GM12878 (cell line): ENCODE measurements around the gene CLDN6. TPM values are rescaled to one million over a fixed set of nuclear protein-coding genes. Genes with fewer than 3 reads are reported as not detected.

Experiments used
- ATAC-seq: fragments of 200-7000 bp; cut with Tn5 transposase; 3 replicates; pipeline ENCODE4 v1.9.1; 2020; ENCODE audit warnings: mild to moderate bottlenecking, moderate library complexity
- BruUV-seq: library from RNA; stranded (reverse); fragments of 400-500 nt; replicated peaks from 2 replicates; lab custom pipeline; 2021; lab: Mats Ljungman, UMichigan
- CTCF ChIA-PET: fragments of 300-600 bp; sonication (Branson Sonifier 250); formaldehyde crosslinking; extraction: SDS; loops from one replicate; lab custom pipeline; 2021; ENCODE audit warnings: inconsistent platforms; lab: Yijun Ruan, JAX
- POLR2A ChIA-PET: fragments of 350-600 bp; formaldehyde crosslinking; extraction: SDS; loops from one replicate; lab custom pipeline; 2021; ENCODE audit warnings: inconsistent platforms; lab: Charles Lee
- RAD21 ChIA-PET: fragments of 300-600 bp; sonication (Branson Sonifier 250); formaldehyde crosslinking; loops from one replicate; lab custom pipeline; 2023; ENCODE audit warnings: antibody characterized with exemption; ENCODE audit not compliant: unreplicated experiment; lab: Charles Lee
- SMC1A ChIA-PET: fragments of 300-600 bp; sonication (Branson Sonifier 250); formaldehyde crosslinking; loops from one replicate; lab custom pipeline; 2023; ENCODE audit not compliant: unreplicated experiment, uncharacterized antibody; lab: Charles Lee
- DNase-seq: peaks from one replicate; pipeline ENCODE4 v3.0.0-alpha.2; 2011; ENCODE audit warnings: low read depth, low spot score
- FAIRE-seq: peaks from 3 replicates; lab custom pipeline; 2011; peaks lifted over from hg19 to GRCh38; lab: Jason Lieb, UNC
- H2AFZ ChIP-seq: 2 replicates; pipeline ENCODE4 v1.6.0; 2011; ENCODE audit warnings: low read depth, low read length, control low read depth; ENCODE audit not compliant: control insufficient read depth
- H3K27ac ChIP-seq: 2 replicates; pipeline ENCODE4 v1.5.1; 2011; ENCODE audit warnings: control low read depth; ENCODE audit not compliant: control insufficient read depth, insufficient read depth
- H3K27me3 ChIP-seq, 2 experiments: replicated peaks in 1 of 2; 2 replicates each; pipeline versions ENCODE4 v1.6.0 to v1.6.1; 2011; ENCODE audit warnings: low read length in 1 of 2; ENCODE audit not compliant: control insufficient read depth in 2 of 2, insufficient read depth in 2 of 2
- H3K36me3 ChIP-seq, 2 experiments: 2 replicates each; pipeline ENCODE4 v1.5.1; 2011; ENCODE audit warnings: low read length in 1 of 2; ENCODE audit not compliant: control insufficient read depth in 2 of 2, insufficient read depth in 2 of 2
- H3K4me1 ChIP-seq: 2 replicates; pipeline ENCODE4 v1.6.1; 2011; ENCODE audit warnings: mild to moderate bottlenecking, low read length, moderate library complexity, mixed read lengths; ENCODE audit not compliant: control insufficient read depth, insufficient read depth
- H3K4me2 ChIP-seq: 2 replicates; pipeline ENCODE4 v1.6.0; 2011; ENCODE audit warnings: control low read depth; ENCODE audit not compliant: control insufficient read depth, insufficient read depth
- H3K4me3 ChIP-seq: fragments of 200-600 bp; sonication (generic); 2 replicates; pipeline ENCODE4 v1.5.1; 2016
- H3K79me2 ChIP-seq: 2 replicates; pipeline ENCODE4 v1.6.0; 2011; ENCODE audit warnings: low read length; ENCODE audit not compliant: control insufficient read depth, insufficient read depth
- H3K9ac ChIP-seq: 2 replicates; pipeline ENCODE4 v1.8.0; 2011; ENCODE audit warnings: low read length, control low read depth, mixed read lengths; ENCODE audit not compliant: control insufficient read depth, insufficient read depth
- H3K9me3 ChIP-seq: replicated peaks from 3 replicates; pipeline ENCODE4 v1.5.1; 2011; ENCODE audit warnings: mild to moderate bottlenecking, low read length; ENCODE audit not compliant: control insufficient read depth, insufficient read depth
- H4K20me1 ChIP-seq: 2 replicates; pipeline ENCODE4 v1.6.0; 2011; ENCODE audit not compliant: control insufficient read depth, insufficient read depth
- CREB1 ChIP-seq: IDR thresholded peaks from 2 replicates; pipeline ENCODE4 v1.6.1; 2012; ENCODE audit warnings: low read depth, mild to moderate bottlenecking, inconsistent platforms
- HDAC2 ChIP-seq: fragments of 200-600 bp; sonication (generic); IDR thresholded peaks from 2 replicates; pipeline ENCODE4 v1.6.1; 2017
- SUZ12 ChIP-seq: fragments of 200-600 bp; sonication (generic); IDR thresholded peaks from one replicate; pipeline ENCODE4 v1.6.1; 2018; ENCODE audit warnings: antibody characterized with exemption, mild to moderate bottlenecking; ENCODE audit not compliant: unreplicated experiment
- TCF12 ChIP-seq: IDR thresholded peaks from 2 replicates; pipeline ENCODE4 v1.6.1; 2011; ENCODE audit warnings: low read depth, mild to moderate bottlenecking, low read length
- ZNF592 ChIP-seq: fragments of 450-650 bp; IDR thresholded peaks from 2 replicates; pipeline ENCODE4 v1.6.1; 2017; ENCODE audit warnings: mild to moderate bottlenecking, moderate library complexity
- WGBS: methylation state at CpG from one replicate; pipeline ENCODE4 v1.1.6; 2016; ENCODE audit warnings: low lambda C conversion rate; ENCODE audit not compliant: insufficient replicate concordance, insufficient coverage; ENCODE audit errors: missing lambda C conversion rate; 5-methylcytosine and 5-hydroxymethylcytosine counted together
- in situ Hi-C: fragments of 300-500 bp; cut with MboI; formaldehyde crosslinking; loops from 9 replicates; pipeline ENCODE4 v1.14.3; 2018; ENCODE audit warnings: mixed read lengths
- intact Hi-C: fragments of 100-400 bp; cut with micrococcal nuclease; formaldehyde crosslinking; loops from one replicate; pipeline ENCODE4 v1.14.2; 2022; ENCODE audit not compliant: unreplicated experiment
- polyA plus RNA-seq, 11 experiments: library from polyadenylated mRNA; depleted of rRNA in 4 of 11; unstranded in 6 of 11; stranded (reverse) in 5 of 11; fragments of >200 nt; fragmentation: Nextera tagmentation in 4 of 11; fragmentation: Illumina TruSeq in 1 of 11; extraction: Ambion mirVana in 4 of 11; extraction: Trizol in 1 of 11; gene quantifications; 1 replicate in 1 of 11; 2 replicates in 10 of 11; pipeline versions ENCODE4 v1.2.1 to v1.2.3, GENCODE V29; 2011 to 2016; ENCODE audit warnings: inconsistent platforms in 2 of 11, missing spikeins in 2 of 11, low read depth in 1 of 11
- total RNA-seq, 4 experiments: library from RNA; depleted of rRNA in 3 of 4; stranded (reverse); fragments of >200 nt in 3 of 4; fragmentation: Illumina TruSeq in 1 of 4; extraction: Trizol in 1 of 4; gene quantifications; 2 replicates each; pipeline versions ENCODE4 v1.2.1 to v1.2.3, GENCODE V29; 2013 to 2021
- TF ChIP-seq, protein P1 (sequence below): fragments of 450-650 bp; IDR thresholded peaks from 2 replicates; pipeline ENCODE4 v1.6.1; 2017; ENCODE audit warnings: mild to moderate bottlenecking, moderate library complexity
- TF ChIP-seq, protein P2 (sequence below): fragments of 450-650 bp; IDR thresholded peaks from 2 replicates; pipeline ENCODE4 v1.6.1; 2016; ENCODE audit warnings: mild to moderate bottlenecking

CLDN6 gene
- total and polyA plus RNA-seq, 10 of the 15 experiments (the other 5 are each of a cell fraction or from before 2014, with no cell fraction given) = 0.15 to 0.26 (median 0.23) TPM; not detected in 7

DNA sequence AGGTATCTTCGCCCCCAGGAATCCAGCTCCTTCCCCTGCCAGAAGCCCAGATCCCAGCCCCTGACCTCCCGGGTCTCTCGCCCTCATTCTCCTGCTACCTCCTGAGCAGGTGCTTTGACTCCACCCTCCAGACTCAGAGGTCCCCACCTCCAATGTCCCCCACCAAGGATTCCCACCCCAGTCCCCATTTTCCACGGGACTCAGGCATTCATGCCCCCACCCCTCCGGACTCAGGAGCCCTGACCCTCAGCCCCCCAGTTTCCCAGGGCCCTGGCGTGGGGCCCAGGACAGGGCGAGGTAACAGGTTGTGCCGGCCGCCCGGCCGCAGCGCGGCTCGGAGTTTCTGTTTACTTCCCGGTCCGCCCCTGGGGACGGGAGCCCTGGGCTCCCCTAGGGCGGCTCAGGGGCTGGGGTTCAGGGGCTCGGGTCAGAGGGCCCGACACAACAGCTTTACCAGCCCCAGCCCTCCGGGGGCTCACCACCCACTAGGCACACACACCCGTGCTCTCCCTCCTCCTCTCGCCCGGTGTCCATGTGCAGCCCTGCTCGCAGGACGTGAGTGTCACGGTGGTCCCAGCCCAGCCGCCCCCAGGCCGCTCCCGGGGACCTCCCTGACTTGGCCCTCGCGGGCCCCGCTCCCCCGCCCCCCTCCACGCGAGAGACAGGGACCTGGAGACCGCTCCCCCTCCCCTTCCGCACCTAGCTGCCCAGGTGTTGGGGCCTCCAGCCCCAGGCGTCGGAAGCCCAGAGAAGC lies 18.2 kb upstream of the CLDN6 start:
- in situ Hi-C loops = no loop called here
- no peak for FAIRE-seq

More for the DNA sequence above, 18.2 kb upstream of the CLDN6 start:
- SMC1A ChIA-PET = no interaction called here
- Histone ChIP-seq H3K36me3 (no peaks in the 10 kb centered on the region), H3K4me2 (no peak overlapping the region), H3K27ac (no peak overlapping the region), H3K79me2 (no peaks in the 10 kb centered on the region), H3K27me3 (peaks cover 8 to 17% of the 10 kb centered on the region in 2 experiments; a peak in 3 of 4 replicates), H2AFZ (no peak overlapping the region), H3K4me1 (peaks cover 6% of the 10 kb centered on the region), H3K4me3 (no peak overlapping the region), H4K20me1 (no peaks in the 10 kb centered on the region), H3K9ac (no peak overlapping the region), H3K9me3 (no peaks in the 10 kb centered on the region)
- WGBS = 1% methylated on average over 23 of the region's 40 CpGs
- DNase-seq = no peak
- intact Hi-C loops = no loop called here
- CTCF ChIA-PET = interaction anchor here (8.9 to 18.2 kb wide), 2 partner anchors 31 to 92 kb away, joined by 143 to 421 read pairs; no protein-coding TSS in a partner anchor
- no TSS peak for BruUV-seq
- POLR2A ChIA-PET = no interaction called here
- ATAC-seq = no peak
- RAD21 ChIA-PET = no interaction called here
- TF ChIP-seq CREB1 = no peak
- no peak for TF ChIP-seq HDAC2
- TF ChIP-seq, protein P1, sequence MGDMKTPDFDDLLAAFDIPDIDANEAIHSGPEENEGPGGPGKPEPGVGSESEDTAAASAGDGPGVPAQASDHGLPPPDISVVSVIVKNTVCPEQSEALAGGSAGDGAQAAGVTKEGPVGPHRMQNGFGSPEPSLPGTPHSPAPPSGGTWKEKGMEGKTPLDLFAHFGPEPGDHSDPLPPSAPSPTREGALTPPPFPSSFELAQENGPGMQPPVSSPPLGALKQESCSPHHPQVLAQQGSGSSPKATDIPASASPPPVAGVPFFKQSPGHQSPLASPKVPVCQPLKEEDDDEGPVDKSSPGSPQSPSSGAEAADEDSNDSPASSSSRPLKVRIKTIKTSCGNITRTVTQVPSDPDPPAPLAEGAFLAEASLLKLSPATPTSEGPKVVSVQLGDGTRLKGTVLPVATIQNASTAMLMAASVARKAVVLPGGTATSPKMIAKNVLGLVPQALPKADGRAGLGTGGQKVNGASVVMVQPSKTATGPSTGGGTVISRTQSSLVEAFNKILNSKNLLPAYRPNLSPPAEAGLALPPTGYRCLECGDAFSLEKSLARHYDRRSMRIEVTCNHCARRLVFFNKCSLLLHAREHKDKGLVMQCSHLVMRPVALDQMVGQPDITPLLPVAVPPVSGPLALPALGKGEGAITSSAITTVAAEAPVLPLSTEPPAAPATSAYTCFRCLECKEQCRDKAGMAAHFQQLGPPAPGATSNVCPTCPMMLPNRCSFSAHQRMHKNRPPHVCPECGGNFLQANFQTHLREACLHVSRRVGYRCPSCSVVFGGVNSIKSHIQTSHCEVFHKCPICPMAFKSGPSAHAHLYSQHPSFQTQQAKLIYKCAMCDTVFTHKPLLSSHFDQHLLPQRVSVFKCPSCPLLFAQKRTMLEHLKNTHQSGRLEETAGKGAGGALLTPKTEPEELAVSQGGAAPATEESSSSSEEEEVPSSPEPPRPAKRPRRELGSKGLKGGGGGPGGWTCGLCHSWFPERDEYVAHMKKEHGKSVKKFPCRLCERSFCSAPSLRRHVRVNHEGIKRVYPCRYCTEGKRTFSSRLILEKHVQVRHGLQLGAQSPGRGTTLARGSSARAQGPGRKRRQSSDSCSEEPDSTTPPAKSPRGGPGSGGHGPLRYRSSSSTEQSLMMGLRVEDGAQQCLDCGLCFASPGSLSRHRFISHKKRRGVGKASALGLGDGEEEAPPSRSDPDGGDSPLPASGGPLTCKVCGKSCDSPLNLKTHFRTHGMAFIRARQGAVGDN = no peak
- no peak for TF ChIP-seq TCF12
- peak; percentile 86 for TF ChIP-seq SUZ12
- no peak for TF ChIP-seq ZNF592
- TF ChIP-seq, protein P2, sequence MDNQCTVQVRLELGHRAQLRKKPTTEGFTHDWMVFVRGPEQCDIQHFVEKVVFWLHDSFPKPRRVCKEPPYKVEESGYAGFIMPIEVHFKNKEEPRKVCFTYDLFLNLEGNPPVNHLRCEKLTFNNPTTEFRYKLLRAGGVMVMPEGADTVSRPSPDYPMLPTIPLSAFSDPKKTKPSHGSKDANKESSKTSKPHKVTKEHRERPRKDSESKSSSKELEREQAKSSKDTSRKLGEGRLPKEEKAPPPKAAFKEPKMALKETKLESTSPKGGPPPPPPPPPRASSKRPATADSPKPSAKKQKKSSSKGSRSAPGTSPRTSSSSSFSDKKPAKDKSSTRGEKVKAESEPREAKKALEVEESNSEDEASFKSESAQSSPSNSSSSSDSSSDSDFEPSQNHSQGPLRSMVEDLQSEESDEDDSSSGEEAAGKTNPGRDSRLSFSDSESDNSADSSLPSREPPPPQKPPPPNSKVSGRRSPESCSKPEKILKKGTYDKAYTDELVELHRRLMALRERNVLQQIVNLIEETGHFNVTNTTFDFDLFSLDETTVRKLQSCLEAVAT = no peak
